WTC11 (cell line): ENCODE measurements around the gene ARHGAP21.

Experiments used
- ATF2 ChIP-seq: sonication (generic); formaldehyde crosslinking; IDR thresholded peaks from 2 replicates; pipeline ENCODE4 v1.8.1; 2022; ENCODE audit warnings: low read depth, missing genetic modification reagents, borderline replicate concordance
- ATF3 ChIP-seq: sonication (generic); formaldehyde crosslinking; conservative IDR thresholded peaks from 2 replicates; pipeline ENCODE4 v1.8.1; 2022; ENCODE audit warnings: mild to moderate bottlenecking, missing genetic modification reagents
- CTCF ChIP-seq: fragments of 200-600 bp; IDR thresholded peaks from 2 replicates; pipeline ENCODE4 v1.8.0; 2022; ENCODE audit warnings: antibody characterized with exemption
- ETV6 ChIP-seq: sonication (generic); formaldehyde crosslinking; IDR thresholded peaks from 2 replicates; pipeline ENCODE4 v1.8.1; 2022; ENCODE audit warnings: mild to moderate bottlenecking, missing genetic modification reagents
- HMGXB4 ChIP-seq: sonication (generic); formaldehyde crosslinking; IDR thresholded peaks from 2 replicates; pipeline ENCODE4 v1.8.1; 2023; ENCODE audit warnings: mild to moderate bottlenecking, moderate library complexity, missing genetic modification reagents
- JAZF1 ChIP-seq: fragments of 250-450 bp; sonication (Bioruptor Pico); IDR thresholded peaks from 2 replicates; pipeline ENCODE4 v1.9.0; 2021; ENCODE audit warnings: moderate library complexity, mild to moderate bottlenecking, inconsistent platforms
- ZBTB21 ChIP-seq: sonication (generic); formaldehyde crosslinking; IDR thresholded peaks from 2 replicates; pipeline ENCODE4 v1.8.1; 2023; ENCODE audit warnings: mild to moderate bottlenecking, missing genetic modification reagents, borderline replicate concordance
- ZNF138 ChIP-seq: sonication (generic); formaldehyde crosslinking; conservative IDR thresholded peaks from 2 replicates; pipeline ENCODE4 v1.8.1; 2022; ENCODE audit warnings: mild to moderate bottlenecking, moderate library complexity, missing genetic modification reagents

- TF ChIP-seq ZNF138 (CRISPR knock-in tag) = no peak
- no peak for TF ChIP-seq CTCF
- TF ChIP-seq JAZF1 = no peak
- TF ChIP-seq ATF3 (CRISPR knock-in tag) = no peak
- no peak for TF ChIP-seq ETV6
- no peak for TF ChIP-seq ZBTB21 (CRISPR knock-in tag)
- no peak for TF ChIP-seq ATF2 (CRISPR knock-in tag)
- no peak for TF ChIP-seq HMGXB4 (CRISPR knock-in tag)
These were observed 118.5 kb downstream of the ARHGAP21 start for GRCh38 chr10:24605141-24605540.
